AG20443 (cell line): Measurements from ENCODE around the gene RHOXF1.
"Not testable (repeated sequence)": the region's sequence is repeated elsewhere in the genome, so short reads cannot be mapped to it uniquely, and the experiment has no call there.

Source experiments
- DNase-seq: peaks from one replicate; pipeline ENCODE4 v3.0.0; 2012; ENCODE audit warnings: low spot score, mixed read lengths

Gene RHOXF1

GRCh38 chrX:120115438-120115963 is at the start of gene RHOXF1:
Gene RHOXF1 (minus strand): TSS chrX:120115913. CDS start chrX:120115862, 51 bp downstream.
- no peak for DNase-seq

- DNase-seq: not testable (repeated sequence)
These were observed 43.4 kb upstream of the RHOXF1 start for GRCh38 chrX:120159086-120159485.

- DNase-seq: not testable (repeated sequence)
These were observed 42.6 kb upstream of the RHOXF1 start, which contains the start of gene RHOXF2 for GRCh38 chrX:120158313-120158712. Gene RHOXF2 (plus strand): TSS chrX:120158613. CDS start chrX:120158751, 138 bp downstream.

DNA sequence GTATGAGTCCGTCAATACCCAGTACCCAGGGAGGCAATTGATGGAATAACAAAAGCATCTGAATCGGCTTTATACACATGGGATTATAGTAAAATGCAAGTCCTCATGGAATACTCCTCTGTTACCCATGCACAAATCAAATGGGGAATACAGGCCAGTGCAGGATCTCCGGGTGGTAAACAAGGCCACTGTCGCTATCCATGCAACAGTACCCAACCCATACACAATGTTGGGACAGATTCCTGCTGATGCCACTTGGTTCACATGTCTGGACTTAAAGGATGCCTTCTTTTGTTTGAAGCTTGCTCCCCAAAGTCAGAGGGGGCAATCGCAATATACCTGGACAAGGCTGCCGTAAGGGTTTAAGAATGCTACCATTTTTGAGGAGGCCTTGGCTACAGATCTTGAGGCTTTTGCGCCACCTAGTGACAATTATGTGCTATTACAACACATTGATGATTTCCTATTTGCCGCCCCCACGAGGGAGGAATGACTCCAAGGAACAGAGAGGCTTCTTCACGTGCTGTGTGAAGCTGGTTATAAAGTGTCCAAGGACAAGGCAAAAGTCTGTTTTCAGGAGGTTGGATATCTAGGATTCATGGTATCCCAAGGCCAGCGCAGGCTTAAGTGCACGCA is 34.5 kb upstream of the RHOXF1 start:
- DNase-seq: not testable (repeated sequence)

DNA sequence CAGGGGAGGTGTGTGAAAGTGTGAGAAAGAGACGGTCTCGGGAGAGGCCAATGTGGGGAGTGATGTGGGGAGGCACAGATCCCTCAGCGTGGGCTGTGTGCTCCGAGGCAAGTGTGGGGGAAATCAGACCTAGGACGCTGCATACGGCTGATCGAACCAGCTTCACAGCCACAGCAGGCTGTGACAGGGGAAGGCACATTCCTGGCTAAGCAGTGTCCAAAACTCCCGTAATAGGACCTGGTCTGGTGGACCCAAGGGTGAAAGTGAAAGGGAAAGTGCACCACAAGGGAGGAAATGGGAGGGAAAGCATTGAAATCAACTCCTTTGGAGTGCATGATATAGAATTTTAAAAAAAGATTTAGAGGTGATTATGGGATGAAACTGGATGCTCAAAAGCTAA is 31.8 kb upstream of the RHOXF1 start:
- no peak for DNase-seq

DNA sequence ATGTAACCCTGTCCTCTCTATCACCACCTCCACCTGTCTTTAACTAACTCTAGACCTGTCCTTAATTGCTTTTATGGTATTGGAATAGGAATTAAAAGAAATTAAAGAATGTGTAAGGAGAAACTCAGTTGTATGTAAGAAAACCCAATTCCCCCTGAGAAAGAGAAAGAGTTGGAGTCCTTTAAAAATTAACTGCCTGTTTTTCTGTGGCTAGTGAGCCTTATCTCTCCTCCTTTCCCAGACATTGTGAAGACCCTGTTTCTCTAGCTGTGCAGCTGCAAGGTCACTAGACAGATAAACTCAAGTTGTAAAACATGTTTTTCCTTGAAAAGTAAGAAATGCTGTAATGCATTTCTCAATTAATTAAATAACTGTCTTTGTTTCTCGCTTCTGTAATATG is 30.6 kb upstream of the RHOXF1 start:
- DNase-seq: not testable (repeated sequence)

GRCh38 chrX:120145295-120145925 is 29.7 kb upstream of the RHOXF1 start:
- DNase-seq: no peak

- peak; percentile 13 for DNase-seq
These were observed 28.6 kb upstream of the RHOXF1 start for GRCh38 chrX:120144178-120144844.

- no peak for DNase-seq
These were observed 24.7 kb upstream of the RHOXF1 start for GRCh38 chrX:120140293-120140981.

DNA sequence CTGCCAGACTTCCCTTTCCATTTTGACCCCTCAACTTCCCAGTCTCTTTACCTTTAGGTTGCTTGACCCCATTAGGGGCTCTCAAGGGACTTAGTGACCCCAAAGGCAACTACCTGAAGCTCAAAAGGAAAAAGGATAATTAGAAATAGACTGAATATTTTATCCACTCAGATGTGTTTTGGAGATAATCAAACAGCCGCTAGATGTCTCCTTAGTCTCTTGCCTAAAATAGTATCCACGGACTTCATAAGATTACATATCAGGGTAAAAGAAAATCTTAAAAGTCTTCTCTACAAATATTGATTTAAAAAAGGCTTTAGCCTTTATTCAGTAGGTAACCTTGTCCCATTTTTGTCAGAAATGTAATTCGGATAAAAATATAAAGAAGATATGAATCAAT is 21.7 kb upstream of the RHOXF1 start:
- no peak for DNase-seq

DNA sequence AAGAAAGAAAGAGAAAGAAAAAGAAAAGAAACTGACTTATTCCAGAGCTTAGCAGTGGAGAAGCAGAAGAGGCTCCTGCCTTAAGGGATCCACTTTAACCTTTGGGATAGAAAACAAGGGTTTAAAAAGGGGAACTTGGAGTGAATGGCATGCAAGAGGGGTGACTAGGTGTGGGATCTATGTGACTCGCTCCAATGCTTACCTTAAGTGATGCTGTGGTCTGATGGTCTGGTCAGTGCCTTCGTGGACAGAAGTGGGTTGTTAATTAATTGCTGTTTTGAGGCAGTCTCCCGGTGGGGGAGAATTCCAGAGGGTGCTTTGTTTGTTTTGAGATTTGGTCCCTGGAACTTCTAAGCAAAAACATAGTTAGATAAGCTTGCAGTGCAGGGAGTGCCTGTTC is 21.1 kb upstream of the RHOXF1 start:
- no peak for DNase-seq

GRCh38 chrX:120136128-120136527 is 20.4 kb upstream of the RHOXF1 start:
- no peak for DNase-seq

DNA sequence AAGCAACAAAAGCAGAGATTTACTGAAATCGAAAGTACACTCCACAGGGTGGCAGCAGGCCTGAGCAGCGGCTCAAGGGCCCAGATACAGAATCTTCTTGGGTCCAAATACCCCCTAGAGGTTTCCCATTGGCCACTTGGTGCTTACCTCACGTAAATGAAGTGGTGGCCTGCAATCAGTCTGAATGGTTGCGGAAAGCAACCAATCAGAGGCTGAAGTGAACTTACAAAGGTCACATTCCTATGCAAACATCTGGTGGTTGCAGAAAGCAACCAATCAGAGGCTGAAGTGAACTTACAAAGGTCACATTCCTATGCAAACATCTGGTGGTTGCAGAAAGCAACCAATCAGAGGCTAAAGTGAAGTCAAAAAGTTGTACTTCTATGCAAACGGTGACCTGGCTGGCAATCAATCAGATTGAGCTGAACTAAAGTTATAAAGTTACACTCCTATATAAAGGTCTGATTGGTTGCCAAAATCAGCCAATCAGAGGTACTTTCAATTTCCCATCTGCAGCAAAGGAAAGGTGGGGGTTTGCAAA is 12.7 kb upstream of the RHOXF1 start:
- DNase-seq: not testable (repeated sequence)

GRCh38 chrX:120125444-120125843 is 9.7 kb upstream of the RHOXF1 start:
- DNase-seq: peak; percentile 14

DNA sequence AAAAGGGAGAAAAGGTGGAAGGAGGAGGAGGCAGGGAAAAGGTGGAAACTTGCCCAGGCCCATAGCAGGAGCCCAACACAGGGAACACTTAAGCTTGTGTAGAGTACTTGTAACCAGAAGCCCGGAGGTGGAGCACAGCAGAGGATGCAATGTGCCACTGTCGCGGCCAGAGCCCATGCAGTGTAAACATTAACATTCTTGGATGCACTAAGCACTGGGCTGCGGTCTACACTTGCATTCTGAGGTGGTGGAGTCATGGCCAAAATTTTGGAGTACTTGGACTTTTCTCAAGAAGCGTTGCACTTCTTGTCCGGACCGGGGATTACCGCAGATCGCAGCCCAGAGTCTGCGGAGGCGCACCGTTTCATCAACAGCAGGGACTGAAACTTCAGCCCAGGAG is 4.5 kb upstream of the RHOXF1 start:
- DNase-seq: no peak

DNA sequence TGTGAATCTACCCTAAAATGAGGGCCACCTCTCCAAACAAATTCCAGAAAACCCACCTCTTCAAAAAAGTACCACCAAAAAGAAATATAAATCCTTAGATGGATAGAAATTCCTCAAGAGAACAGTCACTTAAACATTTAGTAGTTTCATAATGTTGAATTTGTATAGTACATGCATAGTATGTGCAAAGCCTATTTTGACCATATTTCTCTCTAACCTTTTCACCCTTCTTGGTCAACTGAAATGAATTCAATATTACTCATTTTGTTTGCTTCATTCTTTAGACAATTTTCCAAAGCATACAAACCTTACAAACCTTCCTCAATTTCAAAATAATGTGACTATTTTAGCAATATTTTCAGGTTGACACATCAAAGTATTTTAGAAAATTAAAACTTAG is 4.1 kb downstream of the RHOXF1 start:
- DNase-seq: no peak

GRCh38 chrX:120109378-120109777 is 6.3 kb downstream of the RHOXF1 start:
- DNase-seq: no peak

DNA sequence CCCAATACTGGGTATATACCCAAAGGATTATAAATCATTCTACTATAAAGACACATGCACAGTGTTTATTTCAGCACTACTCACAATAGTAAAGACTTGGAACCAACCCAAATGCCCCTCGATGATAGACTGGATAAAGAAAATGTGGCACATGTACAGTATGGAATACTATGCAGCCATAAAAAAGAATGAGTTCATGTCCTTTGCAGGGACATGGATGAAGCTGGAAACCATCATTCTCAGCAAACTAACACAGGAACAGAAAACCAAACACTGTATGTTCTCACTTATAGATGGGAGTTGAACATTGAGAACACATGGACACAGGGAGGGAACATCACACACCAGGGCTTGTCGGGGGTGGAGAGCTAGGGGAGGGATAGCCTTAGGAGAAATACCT is 11.0 kb downstream of the RHOXF1 start:
- not testable (repeated sequence) for DNase-seq

DNA sequence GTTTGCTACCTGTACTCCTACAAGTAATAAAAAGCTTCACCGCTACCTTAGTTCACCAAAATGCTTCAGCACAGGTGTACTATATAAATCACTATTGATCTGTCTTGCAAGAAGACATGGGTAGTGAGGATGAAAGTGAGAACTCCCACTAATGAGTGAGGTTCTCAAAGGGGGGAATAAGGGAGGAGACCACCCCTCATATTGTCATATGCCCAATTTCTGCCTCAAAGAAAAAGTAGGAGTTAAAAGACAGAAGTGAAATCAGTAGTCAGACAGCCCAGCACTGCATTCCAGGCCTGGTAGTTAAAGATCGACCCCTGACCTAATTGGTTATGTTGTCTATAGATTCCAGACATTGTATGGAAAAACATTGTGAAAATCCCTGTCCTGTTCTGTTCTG is 14.7 kb downstream of the RHOXF1 start:
- DNase-seq: not testable (repeated sequence)

DNA sequence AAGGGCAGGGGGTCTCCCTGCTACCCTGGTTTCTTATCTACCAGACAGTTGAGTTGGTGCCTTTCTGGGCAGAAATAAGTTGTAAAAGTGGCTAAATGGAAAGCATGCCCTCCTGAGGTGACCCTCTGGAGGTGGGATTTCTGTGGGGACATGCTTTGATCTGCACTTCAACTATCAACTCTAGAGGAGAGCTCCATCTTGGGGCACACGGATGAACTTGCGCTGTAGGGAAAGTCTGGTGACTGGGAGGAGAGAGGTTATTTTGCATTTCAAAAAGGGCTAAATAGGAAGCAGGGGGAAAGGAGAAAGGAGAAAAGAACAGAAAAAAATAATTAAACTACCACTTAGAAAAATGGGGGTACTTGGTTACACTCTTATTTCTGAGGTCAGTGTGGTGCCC is 25.5 kb downstream of the RHOXF1 start:
- DNase-seq: no peak

DNA sequence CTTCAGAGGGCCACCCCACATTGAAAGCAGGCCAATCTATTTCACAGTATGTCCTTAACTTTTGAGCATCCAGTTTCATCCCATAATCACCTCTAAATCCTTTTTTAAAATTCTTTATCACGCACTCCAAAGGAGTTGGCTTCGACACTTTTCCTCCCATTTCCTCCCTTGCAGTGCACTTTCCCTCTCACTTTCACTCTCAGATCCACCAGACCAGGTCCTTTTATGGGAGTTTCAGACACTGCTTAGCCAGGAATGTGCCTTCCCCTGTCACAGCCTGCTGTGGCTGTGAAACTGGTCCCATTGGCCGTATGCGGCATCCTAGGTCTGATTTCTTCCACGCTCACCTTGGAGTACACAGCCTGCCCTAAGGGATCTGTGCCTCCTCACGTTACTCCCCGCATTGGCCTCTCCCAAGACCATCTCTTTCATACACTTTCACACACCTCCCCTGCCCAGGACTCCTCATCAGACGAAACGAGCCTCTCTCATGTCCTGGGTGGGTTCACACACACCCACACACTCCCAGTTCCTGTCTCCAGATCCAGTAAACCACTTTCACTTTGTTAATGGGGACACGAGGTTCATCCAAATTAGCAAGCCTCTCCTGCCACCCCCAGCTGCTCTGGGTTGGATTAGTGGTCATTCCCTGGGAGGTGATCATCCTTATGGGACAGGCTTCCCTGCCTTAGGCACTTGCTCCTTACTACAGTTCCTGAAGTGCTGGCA is 28.3 kb downstream of the RHOXF1 start:
- DNase-seq: no peak
